ENCODE data around the gene NELFB. TPM values are rescaled to one million over a fixed set of nuclear protein-coding genes. Genes with fewer than 3 reads are reported as not detected.

The NELFB gene
- total RNA-seq, 1 experiment from 2014 or later: 71.7 TPM

DNA sequence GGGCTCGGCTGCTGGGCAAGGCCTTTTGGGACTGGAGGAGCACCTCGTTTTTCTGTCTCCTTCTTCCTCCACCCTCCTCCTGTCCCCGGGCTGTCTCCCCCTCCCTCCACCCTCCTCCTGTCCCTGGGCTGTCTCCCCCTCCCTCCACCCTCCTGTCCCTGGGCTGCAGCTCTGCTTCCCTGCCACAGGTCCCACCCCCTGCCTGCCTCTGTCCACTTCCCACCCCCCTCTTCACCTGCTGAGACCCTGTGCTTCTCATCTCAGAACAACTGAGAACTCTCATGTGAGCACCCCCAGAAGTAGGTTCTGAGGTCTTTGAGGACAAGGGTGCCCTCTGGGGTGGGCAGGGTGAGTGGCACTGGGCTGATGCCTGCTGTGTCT lies 16.6 kb downstream of the NELFB start:
- no peak overlapping the region for H3K14ac ChIP-seq (ENCODE audit: insufficient read depth, low read length)
- H3K79me2 ChIP-seq (ENCODE audit: insufficient read depth, low read length): no peaks in the 10 kb centered on the region
- no peak overlapping the region for H3K4me2 ChIP-seq (ENCODE audit: insufficient read depth, insufficient read length, low read length)
- DNase-seq: no peak
- H3K23me2 ChIP-seq (ENCODE audit: insufficient read length, low read depth, low read length, poor library complexity, severe bottlenecking): no peaks in the 10 kb centered on the region
- H2AK5ac ChIP-seq (ENCODE audit: insufficient read length, low read length): no peak overlapping the region
- no peak overlapping the region for H4K5ac ChIP-seq (ENCODE audit: insufficient read length, low read depth, low read length)
- no peak overlapping the region for H4K91ac ChIP-seq (ENCODE audit: insufficient read length, low read depth, low read length)
- no peaks in the 10 kb centered on the region for H3K9me3 ChIP-seq (ENCODE audit: control insufficient read depth, low read depth, low read length)
- no peak overlapping the region for H2AFZ ChIP-seq (ENCODE audit: low read length)
- H3K23ac ChIP-seq (ENCODE audit: insufficient read length, low read depth, low read length): no peak overlapping the region
- peaks cover 11 to 39% (median 34%) of the 10 kb centered on the region in 3 experiments; a peak in 6 of 7 replicates for H3K36me3 Mint-ChIP-seq (ENCODE audit: insufficient read depth in 1 of 3, low read depth in 3 of 3)
- no peak overlapping the region for H3K18ac ChIP-seq (ENCODE audit: insufficient read length, low read depth, low read length)
- H3K9me3 Mint-ChIP-seq: no peaks in the 10 kb centered on the region; a peak in 1 of 5 replicates
- peaks cover 15 to 20% of the 10 kb centered on the region in 2 experiments for H3K4me1 Mint-ChIP-seq
- no peak overlapping the region for H3K27ac ChIP-seq (ENCODE audit: insufficient read length, low read depth, low read length)
- H2BK12ac ChIP-seq (ENCODE audit: insufficient read length, low read depth, low read length): no peak overlapping the region
- no peaks in the 10 kb centered on the region for H3K4me1 ChIP-seq (ENCODE audit: insufficient read depth, low read length)
- TF ChIP-seq, protein P1, sequence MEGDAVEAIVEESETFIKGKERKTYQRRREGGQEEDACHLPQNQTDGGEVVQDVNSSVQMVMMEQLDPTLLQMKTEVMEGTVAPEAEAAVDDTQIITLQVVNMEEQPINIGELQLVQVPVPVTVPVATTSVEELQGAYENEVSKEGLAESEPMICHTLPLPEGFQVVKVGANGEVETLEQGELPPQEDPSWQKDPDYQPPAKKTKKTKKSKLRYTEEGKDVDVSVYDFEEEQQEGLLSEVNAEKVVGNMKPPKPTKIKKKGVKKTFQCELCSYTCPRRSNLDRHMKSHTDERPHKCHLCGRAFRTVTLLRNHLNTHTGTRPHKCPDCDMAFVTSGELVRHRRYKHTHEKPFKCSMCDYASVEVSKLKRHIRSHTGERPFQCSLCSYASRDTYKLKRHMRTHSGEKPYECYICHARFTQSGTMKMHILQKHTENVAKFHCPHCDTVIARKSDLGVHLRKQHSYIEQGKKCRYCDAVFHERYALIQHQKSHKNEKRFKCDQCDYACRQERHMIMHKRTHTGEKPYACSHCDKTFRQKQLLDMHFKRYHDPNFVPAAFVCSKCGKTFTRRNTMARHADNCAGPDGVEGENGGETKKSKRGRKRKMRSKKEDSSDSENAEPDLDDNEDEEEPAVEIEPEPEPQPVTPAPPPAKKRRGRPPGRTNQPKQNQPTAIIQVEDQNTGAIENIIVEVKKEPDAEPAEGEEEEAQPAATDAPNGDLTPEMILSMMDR (conservative IDR thresholded peaks at IDR 0.05): no peak
- H3K27me3 ChIP-seq (ENCODE audit: insufficient read depth, low read length): no peaks in the 10 kb centered on the region
- no peaks in the 10 kb centered on the region for H3K27me3 Mint-ChIP-seq (ENCODE audit: low read depth)
- H3K9ac ChIP-seq (ENCODE audit: extremely low read depth, insufficient read length, low read length): no peak overlapping the region
- H2BK120ac ChIP-seq (ENCODE audit: low read depth, low read length, poor library complexity, severe bottlenecking): no peak overlapping the region
- H3K56ac ChIP-seq (ENCODE audit: insufficient read length, low read depth, low read length): no peak overlapping the region
- H4K8ac ChIP-seq (replicated peaks; ENCODE audit: insufficient read length, low read depth, low read length): no peak overlapping the region
- H3K79me1 ChIP-seq (ENCODE audit: insufficient read depth, low read depth, low read length, poor library complexity, severe bottlenecking): no peaks in the 10 kb centered on the region
- no peak overlapping the region for H3T11ph ChIP-seq (ENCODE audit: low read length)
- whole genome bisulfite sequencing (ENCODE audit: extremely low coverage, insufficient read length, low lambda C conversion rate): no CpG with 5 or more reads among the region's 3 CpGs
- no peaks in the 10 kb centered on the region for H4K20me1 ChIP-seq (ENCODE audit: control insufficient read depth, insufficient read depth, insufficient read length)
- H3K4ac ChIP-seq (ENCODE audit: low read depth, low read length): no peak overlapping the region
- H2BK20ac ChIP-seq (ENCODE audit: low read depth, low read length, poor library complexity, severe bottlenecking): no peak overlapping the region
- no peak overlapping the region for H2BK5ac ChIP-seq (ENCODE audit: insufficient read length, low read length)
- peak overlapping the region in 1 of 3 experiments; percentile 53; a peak in 1 of 7 replicates for H3K27ac Mint-ChIP-seq
- no peak overlapping the region for H3K4me3 Mint-ChIP-seq
- no peak overlapping the region for H2BK15ac ChIP-seq (ENCODE audit: low read depth, low read length)

Data from H9 (cell line).